Panc1 (cell line): ENCODE results near the gene ALOX15B. TPM values are rescaled to one million over a fixed set of nuclear protein-coding genes. Genes with fewer than 3 reads are reported as not detected.

Source experiments
- ATAC-seq: fragments of 200-7000 bp; cut with Tn5 transposase; 2 replicates; pipeline ENCODE4 v1.9.1; 2020; ENCODE audit warnings: mild to moderate bottlenecking, moderate library complexity
- BruUV-seq: library from RNA; stranded (reverse); fragments of 400-500 nt; replicated peaks from 2 replicates; lab custom pipeline; 2021; lab: Mats Ljungman, UMichigan
- CTCF ChIA-PET: fragments of 300-600 bp; sonication (Branson Sonifier 250); formaldehyde crosslinking; loops from one replicate; lab custom pipeline; 2022; ENCODE audit warnings: antibody characterized with exemption; lab: Charles Lee
- POLR2A ChIA-PET: fragments of 300-600 bp; sonication (Branson Sonifier 250); formaldehyde crosslinking; loops from one replicate; lab custom pipeline; 2022; ENCODE audit warnings: antibody characterized with exemption; lab: Charles Lee
- DNase-seq: peaks from one replicate; pipeline ENCODE4 v3.0.0-alpha.2; 2010; ENCODE audit warnings: low read depth, low spot score
- H3K27ac ChIP-seq: 2 replicates; pipeline ENCODE4 v1.5.1; 2011; ENCODE audit warnings: mild to moderate bottlenecking, low read length, inconsistent platforms
- H3K27me3 ChIP-seq: fragments of 200-500 bp; sonication (Bioruptor generic); 2 replicates; pipeline ENCODE4 v1.6.0; 2014; ENCODE audit warnings: low read length, inconsistent platforms; ENCODE audit not compliant: control insufficient read depth, insufficient read depth
- H3K36me3 ChIP-seq: fragments of 200-500 bp; sonication (Bioruptor generic); 2 replicates; pipeline ENCODE4 v1.5.1; 2014; ENCODE audit warnings: inconsistent platforms, mild to moderate bottlenecking, low read length, moderate library complexity; ENCODE audit not compliant: control insufficient read depth, insufficient read depth
- H3K4me1 ChIP-seq: 2 replicates; pipeline ENCODE4 v1.5.1; 2011; ENCODE audit warnings: inconsistent platforms, mild to moderate bottlenecking, low read length, moderate library complexity; ENCODE audit not compliant: control insufficient read depth, insufficient read depth
- H3K4me3 ChIP-seq, 2 experiments: 2 replicates each; pipeline ENCODE4 v1.5.1; 2011 to 2012; ENCODE audit warnings: low read depth in 2 of 2, low read length in 2 of 2, mild to moderate bottlenecking in 2 of 2, inconsistent platforms in 1 of 2, moderate library complexity in 1 of 2
- H3K9me3 ChIP-seq: fragments of 200-500 bp; sonication (Bioruptor generic); 2 replicates; pipeline ENCODE4 v1.5.1; 2014; ENCODE audit warnings: low read depth, mild to moderate bottlenecking, inconsistent platforms, low read length, moderate library complexity; ENCODE audit not compliant: control insufficient read depth, insufficient read depth
- POLR2AphosphoS5 ChIP-seq: IDR thresholded peaks from 2 replicates; pipeline ENCODE4 v1.6.1; 2012; ENCODE audit warnings: mild to moderate bottlenecking, low read depth, low read length, moderate library complexity
- SIN3A ChIP-seq: IDR thresholded peaks from 2 replicates; pipeline ENCODE4 v1.6.1; 2012; ENCODE audit warnings: low read depth, mild to moderate bottlenecking, low read length, moderate library complexity, borderline replicate concordance; ENCODE audit not compliant: insufficient read depth
- TCF7L2 ChIP-seq: IDR thresholded peaks from 2 replicates; pipeline ENCODE4 v1.6.1; 2011; ENCODE audit warnings: mild to moderate bottlenecking, low read depth, low read length, inconsistent platforms
- in situ Hi-C: cut with HindIII; loops from 2 replicates; pipeline ENCODE4 v1.10.0; 2016; ENCODE audit warnings: low sequenced_read_pairs, low pct_unique_long_range_greater_than_20kb
- intact Hi-C: fragments of 100-400 bp; cut with micrococcal nuclease; formaldehyde crosslinking; loops from one replicate; pipeline ENCODE4 v1.10.0; 2022; ENCODE audit not compliant: unreplicated experiment
- total RNA-seq: library from RNA; stranded (reverse); gene quantifications from one replicate; pipeline ENCODE4 v1.2.1, GENCODE V29; 2021; ENCODE audit not compliant: unreplicated experiment
- TF ChIP-seq, protein P1 (sequence below): fragments of 450-650 bp; IDR thresholded peaks from 2 replicates; pipeline ENCODE4 v1.5.1; 2017; ENCODE audit warnings: mild to moderate bottlenecking
- TF ChIP-seq, protein P2 (sequence below), 2 experiments: IDR thresholded peaks; 2 replicates each; pipeline ENCODE4 v1.6.1; 2011 to 2012; ENCODE audit warnings: low read depth in 2 of 2, control low read depth in 1 of 2, low read length in 1 of 2, mild to moderate bottlenecking in 1 of 2, moderate library complexity in 1 of 2; ENCODE audit not compliant: insufficient read depth in 1 of 2

ALOX15B gene
- total RNA-seq, 1 experiment from 2014 or later = not detected

DNA sequence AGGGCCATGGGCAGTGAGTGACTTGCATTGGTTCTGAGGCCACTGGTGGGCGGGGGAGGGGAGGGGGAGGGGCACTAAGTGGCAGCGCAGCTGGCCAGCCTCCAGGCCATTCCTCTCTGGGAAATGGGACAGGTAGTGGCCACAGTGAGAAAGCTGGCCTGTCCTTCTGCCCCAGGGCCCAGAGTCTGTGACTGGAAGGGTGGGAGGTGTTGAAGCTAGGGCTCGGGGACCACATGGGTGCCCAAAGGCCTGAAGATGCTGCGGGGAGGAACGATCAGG, 49.0 kb downstream of the ALOX15B start:
- intact Hi-C loops = no loop called here
- no TSS peak for BruUV-seq
- no peak overlapping the region for H3K4me3 ChIP-seq
- H3K4me1 ChIP-seq = no peaks in the 10 kb centered on the region
- ATAC-seq (no peak), DNase-seq (no peak)
- CTCF ChIA-PET = no interaction called here
- H3K27me3 ChIP-seq = no peaks in the 10 kb centered on the region; the same call in 1 of the 2 replicates
- in situ Hi-C loops = no loop called here
- H3K27ac ChIP-seq = no peak overlapping the region
- no peaks in the 10 kb centered on the region for H3K36me3 ChIP-seq
- POLR2A ChIA-PET = interaction anchor here (0.7 kb wide), 2 partner anchors 21 to 85 kb away, joined by 10 to 13 read pairs; no protein-coding TSS in a partner anchor
- no peaks in the 10 kb centered on the region for H3K9me3 ChIP-seq
- TF ChIP-seq, protein P1, sequence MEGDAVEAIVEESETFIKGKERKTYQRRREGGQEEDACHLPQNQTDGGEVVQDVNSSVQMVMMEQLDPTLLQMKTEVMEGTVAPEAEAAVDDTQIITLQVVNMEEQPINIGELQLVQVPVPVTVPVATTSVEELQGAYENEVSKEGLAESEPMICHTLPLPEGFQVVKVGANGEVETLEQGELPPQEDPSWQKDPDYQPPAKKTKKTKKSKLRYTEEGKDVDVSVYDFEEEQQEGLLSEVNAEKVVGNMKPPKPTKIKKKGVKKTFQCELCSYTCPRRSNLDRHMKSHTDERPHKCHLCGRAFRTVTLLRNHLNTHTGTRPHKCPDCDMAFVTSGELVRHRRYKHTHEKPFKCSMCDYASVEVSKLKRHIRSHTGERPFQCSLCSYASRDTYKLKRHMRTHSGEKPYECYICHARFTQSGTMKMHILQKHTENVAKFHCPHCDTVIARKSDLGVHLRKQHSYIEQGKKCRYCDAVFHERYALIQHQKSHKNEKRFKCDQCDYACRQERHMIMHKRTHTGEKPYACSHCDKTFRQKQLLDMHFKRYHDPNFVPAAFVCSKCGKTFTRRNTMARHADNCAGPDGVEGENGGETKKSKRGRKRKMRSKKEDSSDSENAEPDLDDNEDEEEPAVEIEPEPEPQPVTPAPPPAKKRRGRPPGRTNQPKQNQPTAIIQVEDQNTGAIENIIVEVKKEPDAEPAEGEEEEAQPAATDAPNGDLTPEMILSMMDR = no peak
- TF ChIP-seq, protein P2, sequence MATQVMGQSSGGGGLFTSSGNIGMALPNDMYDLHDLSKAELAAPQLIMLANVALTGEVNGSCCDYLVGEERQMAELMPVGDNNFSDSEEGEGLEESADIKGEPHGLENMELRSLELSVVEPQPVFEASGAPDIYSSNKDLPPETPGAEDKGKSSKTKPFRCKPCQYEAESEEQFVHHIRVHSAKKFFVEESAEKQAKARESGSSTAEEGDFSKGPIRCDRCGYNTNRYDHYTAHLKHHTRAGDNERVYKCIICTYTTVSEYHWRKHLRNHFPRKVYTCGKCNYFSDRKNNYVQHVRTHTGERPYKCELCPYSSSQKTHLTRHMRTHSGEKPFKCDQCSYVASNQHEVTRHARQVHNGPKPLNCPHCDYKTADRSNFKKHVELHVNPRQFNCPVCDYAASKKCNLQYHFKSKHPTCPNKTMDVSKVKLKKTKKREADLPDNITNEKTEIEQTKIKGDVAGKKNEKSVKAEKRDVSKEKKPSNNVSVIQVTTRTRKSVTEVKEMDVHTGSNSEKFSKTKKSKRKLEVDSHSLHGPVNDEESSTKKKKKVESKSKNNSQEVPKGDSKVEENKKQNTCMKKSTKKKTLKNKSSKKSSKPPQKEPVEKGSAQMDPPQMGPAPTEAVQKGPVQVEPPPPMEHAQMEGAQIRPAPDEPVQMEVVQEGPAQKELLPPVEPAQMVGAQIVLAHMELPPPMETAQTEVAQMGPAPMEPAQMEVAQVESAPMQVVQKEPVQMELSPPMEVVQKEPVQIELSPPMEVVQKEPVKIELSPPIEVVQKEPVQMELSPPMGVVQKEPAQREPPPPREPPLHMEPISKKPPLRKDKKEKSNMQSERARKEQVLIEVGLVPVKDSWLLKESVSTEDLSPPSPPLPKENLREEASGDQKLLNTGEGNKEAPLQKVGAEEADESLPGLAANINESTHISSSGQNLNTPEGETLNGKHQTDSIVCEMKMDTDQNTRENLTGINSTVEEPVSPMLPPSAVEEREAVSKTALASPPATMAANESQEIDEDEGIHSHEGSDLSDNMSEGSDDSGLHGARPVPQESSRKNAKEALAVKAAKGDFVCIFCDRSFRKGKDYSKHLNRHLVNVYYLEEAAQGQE (IDR thresholded peaks at IDR 0.05; ENCODE audit: insufficient read depth in 1 of 2, low read depth in 2 of 2, low read length in 1 of 2) = no peak
- TF ChIP-seq SIN3A (no peak), TCF7L2 (no peak), POLR2AphosphoS5 (no peak)

DNA sequence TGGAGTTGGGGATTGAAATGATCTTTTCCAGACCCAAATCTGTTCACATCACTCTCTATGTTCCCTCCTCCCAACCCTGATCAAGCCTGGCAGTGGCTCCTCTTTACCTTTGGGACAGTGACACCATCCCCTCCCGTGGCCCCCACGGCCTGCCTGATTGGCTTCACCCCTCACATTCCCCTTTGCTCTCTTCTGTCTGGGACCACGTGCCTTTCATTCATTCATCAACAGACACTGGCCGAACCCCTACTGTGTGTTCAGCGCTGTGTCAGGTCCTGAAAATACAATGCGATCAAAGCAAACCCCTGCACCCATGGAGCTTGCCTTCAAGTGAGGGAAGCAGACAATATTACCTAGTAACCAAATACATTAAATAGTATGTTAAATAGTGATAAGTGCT, 50.9 kb downstream of the ALOX15B start:
- Histone ChIP-seq H3K9me3 (no peaks in the 10 kb centered on the region), H3K4me1 (no peaks in the 10 kb centered on the region), H3K36me3 (no peaks in the 10 kb centered on the region), H3K27ac (no peak overlapping the region), H3K27me3 (no peaks in the 10 kb centered on the region; the same call in 1 of the 2 replicates), H3K4me3 (no peak overlapping the region)
- ChIA-PET POLR2A (no interaction called here), CTCF (interaction anchor here (0.5 kb wide), 1 partner anchor 60 kb away, joined by 3 read pairs; no protein-coding TSS in a partner anchor)
- DNase-seq = no peak
- TF ChIP-seq SIN3A = no peak
- no peak for TF ChIP-seq TCF7L2
- no peak for TF ChIP-seq POLR2AphosphoS5
- TF ChIP-seq, protein P2 (IDR thresholded peaks at IDR 0.05; ENCODE audit: insufficient read depth in 1 of 2, low read depth in 2 of 2, low read length in 1 of 2) = no peak
- TF ChIP-seq, protein P1 = no peak
- no TSS peak for BruUV-seq
- intact Hi-C loops (no loop called here), in situ Hi-C loops (no loop called here)
- ATAC-seq = no peak
